Activated B cell treated with CpG ODN at 0.5 μM for 24 hours (primary cell): ENCODE data around the gene CPA3. TPM values are rescaled to one million over a fixed set of nuclear protein-coding genes. Genes with fewer than 3 reads are reported as not detected.

ENCODE experiments used
- ATAC-seq: fragments of 200-7000 bp; cut with Tn5 transposase; one replicate; pipeline ENCODE4 v1.10.0; 2021; ENCODE audit warnings: low read depth, mild to moderate bottlenecking, moderate library complexity
- CTCF ChIA-PET: fragments of 350-600 bp; sonication (Branson Sonifier 250); formaldehyde crosslinking; loops from one replicate; lab custom pipeline; 2021; ENCODE audit warnings: antibody characterized with exemption; lab: Charles Lee
- POLR2A ChIA-PET: fragments of 350-600 bp; sonication (Branson Sonifier 250); formaldehyde crosslinking; loops from one replicate; lab custom pipeline; 2021; ENCODE audit warnings: antibody characterized with exemption; lab: Charles Lee
- DNase-seq: peaks from one replicate; pipeline ENCODE4 v3.0.0; 2022
- H3K27ac Mint-ChIP-seq: one replicate; pipeline ENCODE4 v1.8.0; 2020; ENCODE audit warnings: mixed read lengths
- H3K27me3 Mint-ChIP-seq: one replicate; pipeline ENCODE4 v1.8.0; 2021; ENCODE audit warnings: mixed read lengths
- H3K36me3 Mint-ChIP-seq: one replicate; pipeline ENCODE4 v1.8.0; 2021; ENCODE audit warnings: low read depth, mixed read lengths
- H3K4me1 Mint-ChIP-seq: one replicate; pipeline ENCODE4 v1.8.0; 2021; ENCODE audit warnings: mixed read lengths
- H3K4me3 Mint-ChIP-seq: one replicate; pipeline ENCODE4 v1.8.0; 2020; ENCODE audit warnings: mild to moderate bottlenecking, mixed read lengths
- H3K9me3 Mint-ChIP-seq: one replicate; pipeline ENCODE4 v1.8.0; 2020; ENCODE audit warnings: mixed read lengths
- CTCF ChIP-seq: fragments of 200-600 bp; IDR thresholded peaks from one replicate; pipeline ENCODE4 v1.8.0; 2022; ENCODE audit warnings: antibody characterized with exemption, mild to moderate bottlenecking
- intact Hi-C: fragments of 100-400 bp; cut with micrococcal nuclease; formaldehyde crosslinking; loops from one replicate; pipeline ENCODE4 v1.15.1; 2024
- total RNA-seq: library from RNA; stranded (reverse); gene quantifications from 2 replicates; pipeline ENCODE4 v1.2.3, GENCODE V29; 2022

CPA3 gene
- total RNA-seq, 1 donor from 2014 or later = not detected

- no peak for TF ChIP-seq CTCF
- ATAC-seq (no peak), DNase-seq (no peak)
- no peaks in the 10 kb centered on the region for H3K36me3 Mint-ChIP-seq
- no peaks in the 10 kb centered on the region for H3K9me3 Mint-ChIP-seq
- ChIA-PET CTCF (no interaction called here), POLR2A (no interaction called here)
- intact Hi-C loops = no loop called here
- no peaks in the 10 kb centered on the region for H3K27me3 Mint-ChIP-seq
- no peak overlapping the region for H3K4me3 Mint-ChIP-seq
- no peak overlapping the region for H3K27ac Mint-ChIP-seq
- no peaks in the 10 kb centered on the region for H3K4me1 Mint-ChIP-seq
These were observed 31.9 kb upstream of the CPA3 start for GRCh38 chr3:148833223-148833622.

GRCh38 chr3:148839805-148840204, 25.3 kb upstream of the CPA3 start:
- TF ChIP-seq CTCF = no peak
- no peak for ATAC-seq

GRCh38 chr3:148840451-148840850, 24.6 kb upstream of the CPA3 start:
- no peak overlapping the region for H3K4me3 Mint-ChIP-seq
- no peaks in the 10 kb centered on the region for H3K27me3 Mint-ChIP-seq
- CTCF ChIA-PET = no interaction called here
- ATAC-seq (no peak), DNase-seq (no peak)
- no peak overlapping the region for H3K27ac Mint-ChIP-seq
- no peaks in the 10 kb centered on the region for H3K9me3 Mint-ChIP-seq
- intact Hi-C loops = no loop called here
- POLR2A ChIA-PET = no interaction called here
- no peaks in the 10 kb centered on the region for H3K36me3 Mint-ChIP-seq
- no peak for TF ChIP-seq CTCF
- no peaks in the 10 kb centered on the region for H3K4me1 Mint-ChIP-seq

More at GRCh38 chr3:148839805-148840204, 25.3 kb upstream of the CPA3 start:
- POLR2A ChIA-PET = no interaction called here
- Mint-ChIP-seq H3K9me3 (no peaks in the 10 kb centered on the region), H3K4me3 (no peak overlapping the region), H3K27ac (no peak overlapping the region), H3K27me3 (no peaks in the 10 kb centered on the region), H3K36me3 (no peaks in the 10 kb centered on the region), H3K4me1 (no peaks in the 10 kb centered on the region)
- intact Hi-C loops = no loop called here
- no peak for DNase-seq
- CTCF ChIA-PET = no interaction called here

DNA sequence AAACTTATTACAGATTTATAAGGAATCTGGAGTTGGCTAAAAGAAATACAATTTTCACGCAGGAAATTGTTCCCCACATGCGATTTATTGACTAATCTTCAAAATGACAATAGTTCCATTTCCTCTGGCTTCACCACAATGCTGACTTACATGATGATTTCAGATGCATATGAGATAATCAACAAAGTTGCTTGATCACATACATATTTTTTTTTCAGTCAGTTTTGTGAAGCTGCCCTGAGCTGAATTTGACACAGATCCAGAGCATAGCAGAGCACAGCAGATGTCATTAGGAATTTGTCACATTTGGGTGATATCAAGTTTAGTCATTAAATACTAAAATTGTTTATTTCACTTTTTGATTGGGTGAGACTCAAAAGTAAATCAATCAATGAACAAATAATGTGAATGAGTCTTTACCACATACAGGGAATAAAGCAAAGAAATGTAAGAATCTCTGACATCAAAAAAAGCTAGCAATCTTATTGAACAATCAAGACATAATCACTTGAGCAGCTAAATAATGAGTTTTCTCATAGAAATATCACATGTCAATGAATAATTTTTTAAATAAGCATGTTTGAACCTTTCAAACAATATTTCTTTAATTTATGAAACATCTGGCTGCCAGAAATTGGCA, 19.2 kb upstream of the CPA3 start:
- ATAC-seq = no peak
- CTCF ChIA-PET = no interaction called here

DNA sequence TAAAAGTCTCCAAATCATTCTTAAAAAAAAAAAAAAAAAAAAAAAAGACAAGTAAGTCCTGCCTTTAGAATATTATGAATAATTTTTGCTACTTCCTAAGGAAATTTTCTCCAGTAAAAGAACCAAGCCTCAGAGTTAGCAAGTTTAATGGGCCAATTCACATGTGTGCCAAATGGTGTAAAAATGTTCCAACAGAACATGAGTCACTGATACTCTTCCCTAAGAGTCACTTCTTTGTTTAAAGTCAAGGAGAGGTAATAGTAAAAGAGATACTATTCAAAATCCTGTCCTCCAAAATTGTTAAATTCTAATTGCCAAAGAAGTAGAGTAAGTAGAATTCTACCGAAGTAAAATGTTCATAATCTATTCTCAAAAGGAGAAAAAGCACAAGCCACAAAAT, 17.7 kb upstream of the CPA3 start:
- no peak for ATAC-seq
- intact Hi-C loops = no loop called here
- no peak for DNase-seq
- Mint-ChIP-seq H3K4me3 (no peak overlapping the region), H3K27ac (no peak overlapping the region), H3K4me1 (no peaks in the 10 kb centered on the region), H3K27me3 (peaks cover 2% of the 10 kb centered on the region), H3K9me3 (no peaks in the 10 kb centered on the region), H3K36me3 (no peaks in the 10 kb centered on the region)
- ChIA-PET CTCF (no interaction called here), POLR2A (no interaction called here)
- TF ChIP-seq CTCF = no peak

More for the DNA sequence above, 19.2 kb upstream of the CPA3 start:
- intact Hi-C loops = no loop called here
- no peaks in the 10 kb centered on the region for H3K9me3 Mint-ChIP-seq
- no peak for TF ChIP-seq CTCF
- H3K27me3 Mint-ChIP-seq = peaks cover 2% of the 10 kb centered on the region
- H3K27ac Mint-ChIP-seq = no peak overlapping the region
- no peaks in the 10 kb centered on the region for H3K36me3 Mint-ChIP-seq
- no peaks in the 10 kb centered on the region for H3K4me1 Mint-ChIP-seq
- POLR2A ChIA-PET = no interaction called here
- H3K4me3 Mint-ChIP-seq = no peak overlapping the region
- no peak for DNase-seq
